Aorta (tissue), 5 donors: ENCODE results near the gene RNF121. TPM values are rescaled to one million over a fixed set of nuclear protein-coding genes. Genes with fewer than 3 reads are reported as not detected.

Source experiments
- ATAC-seq: fragments of 200-7000 bp; cut with Tn5 transposase; one replicate; pipeline ENCODE4 v1.9.1; 2022; ENCODE audit warnings: moderate library complexity; ENCODE audit not compliant: low FRiP score
- DNase-seq, 2 donors: peaks; one replicate each; pipeline ENCODE4 v3.0.0-alpha.2; 2020
- H3K27ac ChIP-seq, 2 donors: one replicate each; pipeline ENCODE4 v1.5.1; 2013; ENCODE audit warnings: low read length in 2 of 2, mild to moderate bottlenecking in 2 of 2, moderate library complexity in 2 of 2, control low read depth in 1 of 2, inconsistent platforms in 1 of 2, low read depth in 1 of 2
- H3K27me3 ChIP-seq, 2 donors: one replicate each; pipeline ENCODE4 v1.6.1; 2013; ENCODE audit warnings: control low read depth in 1 of 2, low read length in 1 of 2, mild to moderate bottlenecking in 1 of 2, moderate library complexity in 1 of 2; ENCODE audit not compliant: insufficient read depth in 2 of 2, control insufficient read depth in 1 of 2
- H3K36me3 ChIP-seq, 2 donors: one replicate each; pipeline ENCODE4 v1.6.1; 2013; ENCODE audit warnings: control low read depth in 1 of 2, low read length in 1 of 2, mild to moderate bottlenecking in 1 of 2; ENCODE audit not compliant: insufficient read depth in 2 of 2, control insufficient read depth in 1 of 2
- H3K4me1 ChIP-seq, 2 donors: one replicate each; pipeline ENCODE4 v1.6.1; 2013; ENCODE audit warnings: low read length in 2 of 2, control low read depth in 1 of 2, mild to moderate bottlenecking in 1 of 2, moderate library complexity in 1 of 2; ENCODE audit not compliant: insufficient read depth in 2 of 2, control insufficient read depth in 1 of 2
- H3K4me3 ChIP-seq, 2 donors: one replicate each; pipeline ENCODE4 v1.5.1; 2013; ENCODE audit warnings: low read length in 2 of 2, control low read depth in 1 of 2, mild to moderate bottlenecking in 1 of 2
- H3K9me3 ChIP-seq: one replicate; pipeline ENCODE4 v1.6.1; 2013; ENCODE audit warnings: mild to moderate bottlenecking, low read length; ENCODE audit not compliant: control insufficient read depth
- WGBS, 2 donors: extraction: QIAGEN DNeasy Blood & Tissue Kit; methylation state at CpG; one replicate each; pipeline ENCODE4 v1.1.7; 2013; 5-methylcytosine and 5-hydroxymethylcytosine counted together
- intact Hi-C, 2 donors: fragments of 100-400 bp; cut with DNase I; formaldehyde crosslinking; loops; one replicate each; pipeline versions ENCODE4 v1.14.2 to v1.15.0; 2022
- polyA plus RNA-seq, 2 donors: library from polyadenylated mRNA; stranded (reverse); fragments of 200-250 nt; gene quantifications; one replicate each; pipeline ENCODE4 v1.2.3, GENCODE V29; 2013
- total RNA-seq, 2 donors: library from RNA; stranded (reverse); fragmentation: NEBNext Ultra II Directional; extraction: Animal tissue kit (Norgen Biotek cat#: 25700); gene quantifications; one replicate each; pipeline ENCODE4 v1.2.1, GENCODE V29; 2021
- donor health status: healthy with polysubstance abuse.
- donor health status: Bipolar disorder and iron deficiency.
- donor health status: DM: no; HTN: no; CAD: no.
- donor health status: DM: no; HTN: no; CAD: no.
- donor health status: DM: yes; HTN: yes; CAD: no.

RNF121 gene
- total and polyA plus RNA-seq, 4 donors = 20.8 to 38.6 (median 30.6) TPM

DNA sequence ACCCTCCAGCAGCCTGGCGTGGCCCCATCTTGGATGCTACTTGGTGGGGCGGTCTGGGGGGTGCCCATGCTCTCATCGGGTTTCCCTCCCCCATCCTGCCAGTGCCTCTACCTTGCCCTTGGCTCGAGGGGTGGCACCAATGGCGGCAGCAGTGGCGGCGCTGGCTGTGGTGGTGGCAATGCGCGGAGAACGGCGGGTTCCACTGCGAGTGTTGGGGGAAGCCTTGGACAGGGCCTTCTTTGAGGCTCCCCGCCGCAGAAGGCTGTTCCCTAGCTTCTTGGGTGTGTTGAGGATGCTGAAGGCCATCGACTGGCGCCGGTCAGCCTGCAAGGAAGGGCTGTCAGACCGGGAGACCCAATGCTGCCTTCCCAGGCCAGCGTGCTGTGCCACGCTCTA lies 74.9 kb downstream of the RNF121 start:
- no peaks in the 10 kb centered on the region for H3K4me1 ChIP-seq
- no peak for ATAC-seq
- H3K27ac ChIP-seq = no peak overlapping the region
- intact Hi-C loops = no loop called here
- H3K27me3 ChIP-seq = no peaks in the 10 kb centered on the region
- 90 to 91% methylated on average over 15 to 20 of the region's 20 CpGs for WGBS, 2 donors
- no peaks in the 10 kb centered on the region for H3K9me3 ChIP-seq
- no peak overlapping the region for H3K4me3 ChIP-seq
- peak in 1 of 2 donors; percentile 79 for DNase-seq
- H3K36me3 ChIP-seq = peaks cover 3 to 29% of the 10 kb centered on the region in 2 donors

GRCh38 chr11:72004515-72005346 lies 75.9 kb downstream of the RNF121 start:
- intact Hi-C loops = no loop called here
- H3K4me3 ChIP-seq = no peak overlapping the region
- ATAC-seq (no peak), DNase-seq (peak in 1 of 2 donors; percentile 68)
- no peaks in the 10 kb centered on the region for H3K27me3 ChIP-seq
- H3K36me3 ChIP-seq = peaks cover 3 to 30% of the 10 kb centered on the region in 2 donors
- no peak overlapping the region for H3K27ac ChIP-seq
- no peaks in the 10 kb centered on the region for H3K4me1 ChIP-seq
- WGBS, 2 donors = 88% methylated on average over 16 of the region's 16 CpGs
- no peaks in the 10 kb centered on the region for H3K9me3 ChIP-seq

DNA sequence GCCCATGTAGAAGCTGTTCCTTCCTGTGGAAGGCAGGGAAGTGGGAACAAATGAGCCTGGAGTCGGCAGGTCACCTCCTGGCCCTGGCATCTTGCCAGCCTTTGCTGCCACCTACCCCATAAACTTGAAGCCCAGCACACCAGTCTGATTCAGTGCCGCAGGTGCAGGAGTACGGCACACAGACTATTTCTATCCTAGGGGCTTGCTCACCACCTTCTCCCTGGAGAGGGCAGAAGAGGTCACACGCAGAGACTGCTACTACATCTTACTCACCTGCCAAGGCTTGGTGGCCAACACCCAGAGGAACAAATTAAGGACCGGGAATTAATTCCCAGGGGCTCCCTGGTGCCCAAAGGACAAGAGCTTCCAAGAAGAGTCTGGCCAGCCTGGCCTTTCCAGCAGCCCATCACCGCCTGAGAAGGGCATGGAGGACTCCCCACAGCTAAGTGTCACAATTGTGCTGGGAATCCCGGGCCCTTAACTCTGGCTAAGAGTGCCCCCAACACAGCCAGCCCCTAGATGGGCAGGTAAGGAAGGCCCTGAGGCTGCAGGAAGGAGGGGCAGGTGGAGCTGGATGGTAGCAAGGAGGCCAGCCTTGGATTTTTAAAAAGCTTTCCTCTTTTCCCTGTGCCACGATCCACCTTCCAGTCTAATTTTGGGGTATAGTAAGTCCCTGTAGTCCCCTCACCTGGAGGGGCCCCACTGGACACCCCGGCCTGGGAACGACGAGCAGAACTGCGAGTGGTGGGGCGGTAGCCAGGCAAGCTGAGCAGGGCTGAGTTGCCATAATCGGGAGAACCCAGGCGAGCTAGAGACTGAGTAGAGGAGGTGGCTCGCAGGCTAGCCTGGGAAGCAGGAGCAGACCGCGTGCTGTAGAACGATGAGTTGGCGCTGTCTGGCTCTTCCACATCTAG lies 76.8 kb downstream of the RNF121 start:
- no peak overlapping the region for H3K27ac ChIP-seq
- no peaks in the 10 kb centered on the region for H3K27me3 ChIP-seq
- intact Hi-C loops = no loop called here
- H3K36me3 ChIP-seq = peaks cover 3 to 30% of the 10 kb centered on the region in 2 donors
- no peak overlapping the region for H3K4me3 ChIP-seq
- 76 to 80% methylated on average over 20 of the region's 20 CpGs for WGBS, 2 donors
- H3K4me1 ChIP-seq = no peaks in the 10 kb centered on the region
- H3K9me3 ChIP-seq = no peaks in the 10 kb centered on the region
- DNase-seq = peak in 1 of 2 donors; percentile 73
- ATAC-seq = no peak

DNA sequence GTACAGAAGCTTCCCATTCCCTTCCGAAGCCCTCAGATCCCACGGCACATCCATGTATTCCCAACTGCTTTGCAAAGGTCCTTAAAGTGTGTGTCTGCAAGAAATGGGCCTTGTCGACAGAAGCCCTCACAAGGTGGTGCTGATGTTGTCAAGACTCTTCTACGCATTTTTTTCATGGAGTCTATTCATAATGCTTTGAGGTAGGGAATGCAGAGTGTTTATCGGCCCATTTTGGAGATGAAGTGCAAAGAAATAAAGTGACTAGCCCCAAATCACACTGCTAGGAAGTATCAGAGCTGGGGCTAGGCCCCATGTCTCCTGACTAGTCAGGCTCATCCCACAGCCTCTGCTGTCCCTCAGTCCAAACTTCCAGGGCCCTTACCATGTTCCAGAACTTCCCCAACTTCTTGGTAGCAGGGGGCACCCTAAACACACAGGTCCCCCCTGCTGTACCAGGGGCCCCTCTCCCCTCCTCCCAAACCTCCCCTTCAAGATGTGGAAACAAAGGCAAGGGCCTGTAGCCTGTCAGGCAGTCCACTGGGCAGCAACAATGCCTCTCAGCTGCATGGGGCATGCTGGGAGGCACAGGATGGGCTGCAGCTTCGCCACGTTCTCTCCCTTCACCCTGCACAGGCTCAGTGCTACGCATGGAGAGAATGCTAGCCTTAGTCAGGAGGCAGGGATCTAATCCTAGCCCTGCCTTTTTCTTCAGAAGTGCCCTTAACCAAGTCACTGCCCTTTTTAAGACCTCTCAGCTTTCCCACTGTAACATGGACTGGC lies 77.7 kb downstream of the RNF121 start:
- WGBS, 2 donors = 77 to 79% methylated on average over 8 of the region's 8 CpGs
- intact Hi-C loops = no loop called here
- ATAC-seq (no peak), DNase-seq (peak in 1 of 2 donors; percentile 58)
- Histone ChIP-seq H3K4me1 (no peaks in the 10 kb centered on the region), H3K27ac (no peak overlapping the region), H3K4me3 (no peak overlapping the region), H3K9me3 (no peaks in the 10 kb centered on the region), H3K36me3 (peaks cover 3 to 32% of the 10 kb centered on the region in 2 donors), H3K27me3 (no peaks in the 10 kb centered on the region)

- 83 to 89% methylated on average over 15 of the region's 15 CpGs for WGBS, 2 donors
- DNase-seq = peak in 1 of 2 donors; percentile 54
- Histone ChIP-seq H3K36me3 (peaks cover 3 to 34% of the 10 kb centered on the region in 2 donors), H3K27me3 (no peaks in the 10 kb centered on the region), H3K4me1 (no peaks in the 10 kb centered on the region), H3K4me3 (no peak overlapping the region), H3K9me3 (no peaks in the 10 kb centered on the region), H3K27ac (no peak overlapping the region)
- intact Hi-C loops = no loop called here
- no peak for ATAC-seq
These were observed 78.2 kb downstream of the RNF121 start for GRCh38 chr11:72007089-72007476.

DNA sequence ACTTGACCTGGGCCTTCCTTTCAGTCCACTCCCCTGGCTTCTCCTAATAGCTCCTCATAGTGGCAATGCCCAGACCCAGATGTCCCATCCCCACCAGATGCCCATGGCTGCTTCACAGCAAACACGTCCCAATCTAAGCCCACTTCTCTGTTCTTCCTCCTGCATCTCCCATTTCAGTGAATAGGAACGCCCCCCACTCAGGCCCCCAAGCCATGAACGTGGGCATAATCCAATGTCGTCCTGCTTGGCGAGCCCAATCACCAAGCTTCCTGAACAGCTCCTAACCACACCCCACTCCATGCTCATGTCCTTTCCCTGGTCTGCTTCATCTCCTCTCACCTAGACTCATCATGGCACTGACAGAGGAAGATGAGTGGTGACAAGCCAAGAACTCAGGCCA lies 78.7 kb downstream of the RNF121 start:
- ATAC-seq = no peak
- H3K36me3 ChIP-seq = peaks cover 3 to 34% of the 10 kb centered on the region in 2 donors
- intact Hi-C loops = no loop called here

DNA sequence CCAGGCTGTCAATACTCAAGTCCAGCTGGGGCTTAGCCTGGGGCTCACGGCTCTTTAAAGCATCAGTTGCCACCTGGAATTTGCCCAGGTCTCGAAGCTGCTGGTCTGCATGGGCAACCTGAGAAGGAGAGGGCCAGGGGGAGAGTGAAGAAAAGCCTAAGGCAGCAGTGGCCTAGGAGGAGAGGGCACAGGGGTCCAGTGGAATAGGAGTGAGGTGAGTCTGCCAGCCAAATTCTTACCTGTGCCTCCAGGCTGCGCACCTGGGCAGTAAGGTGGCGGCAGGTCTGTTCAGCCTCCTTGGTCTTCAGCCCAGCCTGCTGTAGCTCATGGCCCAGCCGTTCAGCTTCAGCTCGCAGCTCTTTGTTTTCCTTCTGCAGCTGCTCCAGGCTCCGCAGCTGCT lies 79.9 kb downstream of the RNF121 start:
- Histone ChIP-seq H3K4me1 (no peaks in the 10 kb centered on the region), H3K9me3 (no peaks in the 10 kb centered on the region), H3K4me3 (no peak overlapping the region), H3K27me3 (no peaks in the 10 kb centered on the region), H3K36me3 (peaks cover 2 to 34% of the 10 kb centered on the region in 2 donors), H3K27ac (no peak overlapping the region)
- intact Hi-C loops = no loop called here
- 55 to 69% methylated on average over 6 to 7 of the region's 7 CpGs for WGBS, 2 donors
- DNase-seq (no peak), ATAC-seq (no peak)

More for the DNA sequence above, 78.7 kb downstream of the RNF121 start:
- Histone ChIP-seq H3K27me3 (no peaks in the 10 kb centered on the region), H3K4me1 (no peaks in the 10 kb centered on the region), H3K9me3 (no peaks in the 10 kb centered on the region), H3K4me3 (no peak overlapping the region), H3K27ac (no peak overlapping the region)
- 69 to 75% methylated on average over 5 of the region's 5 CpGs for WGBS, 2 donors
- peak in 1 of 2 donors; percentile 61 for DNase-seq

DNA sequence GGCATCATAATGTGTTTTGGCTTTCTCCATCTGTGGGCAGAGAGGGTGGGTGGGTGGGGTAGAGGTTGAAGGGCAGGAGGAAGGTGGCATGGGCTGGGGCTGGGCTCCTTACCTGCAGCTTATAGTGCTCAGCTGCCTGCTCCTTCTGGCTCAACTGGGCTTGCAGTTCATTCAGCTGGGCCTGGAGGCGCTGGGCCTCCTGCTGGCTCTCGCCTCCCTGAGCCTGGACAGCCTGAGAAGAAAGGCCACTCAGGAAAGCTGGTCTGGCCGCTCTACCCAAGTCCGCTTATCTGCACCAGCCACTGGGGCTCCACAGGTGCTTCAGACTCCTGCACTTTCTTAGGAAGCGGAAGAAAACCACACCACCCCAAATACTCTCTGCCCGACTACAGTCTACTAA lies 80.3 kb downstream of the RNF121 start:
- peaks cover 0 to 33% of the 10 kb centered on the region in 2 donors for H3K36me3 ChIP-seq
- no peaks in the 10 kb centered on the region for H3K4me1 ChIP-seq
- H3K4me3 ChIP-seq = no peak overlapping the region
- intact Hi-C loops = no loop called here
- DNase-seq (no peak), ATAC-seq (no peak)
- WGBS, 2 donors = 95% methylated on average over 5 to 6 of the region's 6 CpGs
- no peaks in the 10 kb centered on the region for H3K9me3 ChIP-seq
- H3K27me3 ChIP-seq = no peaks in the 10 kb centered on the region
- H3K27ac ChIP-seq = no peak overlapping the region
